Posterior vena cava (tissue), 2 donors: ENCODE measurements around the gene NAALADL2. TPM values are rescaled to one million over a fixed set of nuclear protein-coding genes. Genes with fewer than 3 reads are reported as not detected.
"Not testable (repeated sequence)": the region's sequence is repeated elsewhere in the genome, so short reads cannot be mapped to it uniquely, and the experiment has no call there.

Experiments used
- DNase-seq: peaks from one replicate; pipeline ENCODE4 v3.0.0-alpha.2; 2020; ENCODE audit warnings: low spot score
- intact Hi-C, 2 donors: fragments of 100-400 bp; cut with DNase I; formaldehyde crosslinking; loops; one replicate each; pipeline versions ENCODE4 v1.14.1 to v1.14.2; 2022 to 2023
- total RNA-seq, 2 donors: library from RNA; stranded (reverse); fragmentation: NEBNext Ultra II Directional; extraction: Animal tissue kit (Norgen Biotek cat#: 25700); gene quantifications; one replicate each; pipeline ENCODE4 v1.2.1, GENCODE V29; 2021
- donor health status: DM: yes; HTN: yes; CAD: no.
- donor health status: DM: yes; HTN: yes; CAD: no.

Gene NAALADL2
- total RNA-seq, 2 donors from 2014 or later: 12.3 to 18.2 TPM

GRCh38 chr3:175107995-175108394, 248.9 kb downstream of the NAALADL2 start:
- DNase-seq: no peak
- intact Hi-C loops: no loop called here

GRCh38 chr3:175108613-175109151, 249.5 kb downstream of the NAALADL2 start:
- intact Hi-C loops: no loop called here
- DNase-seq: no peak

DNA sequence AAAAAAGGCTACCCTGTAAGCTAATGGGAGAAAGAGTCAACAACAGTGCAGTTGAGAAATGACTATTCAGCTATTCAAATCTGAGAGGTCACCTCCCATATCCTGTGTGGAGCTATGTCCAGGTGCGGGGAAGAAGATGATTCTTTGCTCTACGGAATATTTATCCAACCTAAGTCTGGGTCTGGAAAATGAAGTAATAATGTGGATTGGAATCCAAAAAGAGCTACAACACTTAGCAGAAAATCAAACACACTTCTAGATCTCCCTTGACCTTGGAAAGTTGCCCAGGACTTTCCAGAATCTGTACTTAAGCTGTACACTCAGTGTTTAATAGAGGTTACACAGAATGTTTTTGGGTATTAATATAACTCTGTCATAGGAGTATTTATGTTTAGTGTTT, 251.9 kb downstream of the NAALADL2 start:
- no peak for DNase-seq
- intact Hi-C loops: no loop called here

GRCh38 chr3:175118382-175118941, 259.3 kb downstream of the NAALADL2 start:
- intact Hi-C loops: no loop called here

DNA sequence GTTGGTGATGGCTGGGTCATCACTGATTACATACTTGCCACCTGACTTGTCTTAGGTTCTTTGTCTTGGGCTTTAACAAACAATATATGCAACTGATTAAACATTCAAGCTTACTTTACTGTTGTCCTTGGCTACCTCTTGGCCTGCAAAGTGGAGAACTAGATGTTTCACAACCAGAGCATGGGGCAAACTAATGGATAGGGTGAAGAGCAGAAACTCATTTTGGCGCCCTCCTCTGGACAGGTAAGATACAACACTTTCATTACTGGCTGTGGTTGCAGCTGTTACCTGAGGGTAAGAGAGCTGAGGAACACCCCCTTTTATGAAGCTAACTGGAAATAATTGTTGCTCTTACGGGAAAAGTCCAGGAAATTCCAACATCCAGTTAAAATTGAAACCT, 262.1 kb downstream of the NAALADL2 start:
- intact Hi-C loops: no loop called here
- no peak for DNase-seq

More at GRCh38 chr3:175118382-175118941, 259.3 kb downstream of the NAALADL2 start:
- DNase-seq: no peak

GRCh38 chr3:175127075-175127662, 268.0 kb downstream of the NAALADL2 start:
- DNase-seq: no peak
- intact Hi-C loops: no loop called here

DNA sequence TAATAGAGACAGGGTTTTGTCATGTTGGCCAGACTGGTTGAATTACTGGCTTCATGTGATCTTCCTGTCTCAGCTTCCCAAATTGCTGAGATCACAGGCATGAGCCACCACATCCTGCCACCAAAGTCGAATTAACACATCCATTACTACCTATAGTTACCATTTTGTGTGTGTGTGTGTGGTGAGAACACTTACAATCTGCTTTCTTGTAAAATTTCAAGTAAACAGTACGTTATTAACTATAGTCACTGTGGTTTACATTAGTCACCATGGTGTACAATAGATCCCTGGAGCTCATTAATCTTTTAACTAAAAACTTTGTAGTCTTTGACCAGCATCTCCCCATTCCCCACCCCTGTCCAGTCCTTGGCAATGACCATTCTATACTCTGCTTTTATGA, 270.0 kb downstream of the NAALADL2 start:
- intact Hi-C loops: no loop called here
- DNase-seq: no peak

DNA sequence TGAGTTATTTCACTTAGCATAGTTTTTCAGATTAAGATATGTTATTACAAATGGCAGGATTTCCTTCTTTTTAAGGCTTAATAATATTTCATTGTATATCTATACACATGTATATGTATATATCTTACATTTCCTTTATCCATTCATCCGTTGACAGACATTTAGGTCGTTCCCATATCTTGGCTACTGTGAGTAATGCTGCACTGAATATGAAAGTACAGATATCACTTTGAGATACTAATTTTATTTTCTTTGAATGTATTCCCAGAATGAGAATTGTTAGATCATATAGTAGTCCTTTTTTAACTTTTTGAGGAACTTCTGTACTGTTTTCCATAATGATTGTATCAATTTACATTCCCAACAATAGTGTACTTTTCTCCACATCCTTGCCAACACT, 270.4 kb downstream of the NAALADL2 start:
- DNase-seq: no peak
- intact Hi-C loops: no loop called here

DNA sequence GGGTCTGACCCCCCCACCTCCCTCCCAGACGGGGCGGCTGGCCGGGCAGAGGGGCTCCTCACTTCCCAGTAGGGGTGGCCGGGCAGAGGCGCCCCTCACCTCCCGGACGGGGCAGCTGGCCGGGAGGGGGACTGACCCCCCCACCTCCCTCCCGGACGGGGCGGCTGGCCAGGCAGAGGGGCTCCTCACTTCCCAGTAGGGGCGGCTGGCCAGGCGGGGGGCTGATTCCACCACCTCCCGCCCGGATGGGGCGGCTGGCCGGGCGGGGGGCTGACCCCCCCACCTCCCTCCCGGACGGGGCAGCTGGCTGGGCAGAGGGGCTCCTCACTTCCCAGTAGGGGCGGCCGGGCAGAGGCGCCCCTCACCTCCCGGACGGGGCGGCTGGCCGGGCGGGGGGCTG, 272.7 kb downstream of the NAALADL2 start:
- DNase-seq, intact Hi-C loops: not testable (repeated sequence)

GRCh38 chr3:175132706-175133105, 273.6 kb downstream of the NAALADL2 start:
- peak; percentile 70 for DNase-seq
- intact Hi-C loops: not testable (repeated sequence)

DNA sequence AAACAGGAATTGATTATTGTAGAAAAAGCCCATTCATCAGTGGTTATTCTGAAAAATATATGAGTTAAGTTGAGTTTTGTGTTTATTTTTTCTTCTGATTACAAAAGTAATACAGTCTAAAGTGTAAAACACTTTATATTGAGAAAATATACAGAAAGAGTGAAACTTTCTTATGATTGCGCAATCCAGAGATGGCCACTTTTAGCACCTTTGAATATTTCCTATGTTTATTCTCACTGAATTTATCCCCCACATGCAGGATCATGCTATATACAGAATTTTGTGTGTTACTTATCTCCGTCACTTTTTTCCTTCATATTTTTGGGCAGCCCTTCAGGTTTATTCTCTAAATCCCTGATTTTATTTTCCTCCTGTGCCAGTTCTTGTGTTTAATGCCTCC, 285.2 kb downstream of the NAALADL2 start:
- intact Hi-C loops: no loop called here
- DNase-seq: no peak

DNA sequence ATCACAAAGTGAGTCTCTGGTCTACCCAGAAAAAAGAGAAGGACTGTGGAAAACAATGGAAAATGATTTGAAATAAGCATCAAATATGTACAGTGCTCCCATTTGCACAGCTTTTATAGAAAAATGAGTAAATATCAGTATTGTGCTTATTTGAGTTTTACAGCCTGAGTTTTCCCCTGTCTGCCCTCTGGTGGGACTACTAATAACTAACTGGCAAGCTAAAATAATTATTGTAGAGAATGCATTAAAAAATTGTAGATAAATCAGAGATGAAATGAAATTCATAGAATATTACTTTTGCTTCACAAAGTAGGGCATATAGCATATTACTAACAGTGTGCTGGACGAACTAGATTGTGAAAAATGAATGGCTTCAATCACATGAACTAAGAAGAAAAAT, 287.1 kb downstream of the NAALADL2 start:
- intact Hi-C loops: no loop called here
- no peak for DNase-seq

- intact Hi-C loops: no loop called here
- DNase-seq: no peak
Observed at GRCh38 chr3:175149675-175150074, 290.5 kb downstream of the NAALADL2 start.

DNA sequence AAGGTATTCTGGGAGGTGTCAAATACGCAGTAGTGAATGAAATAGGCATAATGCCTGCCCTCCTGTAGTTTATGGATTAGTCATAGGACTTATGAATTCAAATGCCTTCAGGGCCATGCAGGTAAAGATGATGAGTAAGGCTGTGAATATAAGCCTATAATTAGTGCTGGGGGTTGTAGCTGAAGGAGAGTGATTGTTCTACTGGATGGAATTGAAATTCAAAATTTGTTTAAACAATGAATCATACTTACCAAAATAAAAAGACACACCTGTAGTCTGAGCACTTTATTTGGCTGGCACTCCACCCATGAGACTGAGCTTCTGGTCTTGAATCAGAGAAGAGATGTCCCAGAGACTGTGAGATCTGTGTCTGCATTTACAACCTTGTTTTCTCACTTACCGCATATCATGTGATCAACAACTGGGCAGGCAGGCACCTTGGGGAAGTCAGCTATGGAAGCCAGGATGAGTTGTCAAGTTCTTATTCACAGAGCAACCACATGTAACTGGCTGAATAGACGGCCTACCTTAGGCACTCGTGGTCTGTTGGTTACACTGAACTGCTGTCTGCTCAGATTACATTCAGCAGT, 291.8 kb downstream of the NAALADL2 start:
- DNase-seq: no peak
- intact Hi-C loops: no loop called here

GRCh38 chr3:175153595-175153994, 294.5 kb downstream of the NAALADL2 start:
- no peak for DNase-seq
- intact Hi-C loops: no loop called here

DNA sequence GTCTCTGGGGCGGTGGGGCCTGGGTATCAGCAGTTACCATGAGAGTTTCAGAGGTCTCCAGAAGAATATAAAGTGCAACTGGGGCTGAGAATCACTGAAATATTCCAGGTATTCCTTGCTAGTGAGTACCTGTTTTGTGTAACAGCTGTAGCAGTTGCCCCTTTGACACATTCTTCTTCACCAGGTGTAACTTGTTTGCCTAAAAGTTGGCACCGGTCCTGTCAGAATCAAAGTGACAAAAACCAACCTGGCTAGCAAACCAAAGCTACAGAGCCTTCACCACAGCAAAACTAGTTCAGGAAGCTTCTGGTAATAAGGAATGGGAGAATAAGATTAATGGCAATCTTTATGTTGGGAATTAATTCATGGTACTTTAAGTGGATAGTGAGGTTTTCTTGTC, 296.0 kb downstream of the NAALADL2 start:
- DNase-seq: no peak
- intact Hi-C loops: no loop called here

DNA sequence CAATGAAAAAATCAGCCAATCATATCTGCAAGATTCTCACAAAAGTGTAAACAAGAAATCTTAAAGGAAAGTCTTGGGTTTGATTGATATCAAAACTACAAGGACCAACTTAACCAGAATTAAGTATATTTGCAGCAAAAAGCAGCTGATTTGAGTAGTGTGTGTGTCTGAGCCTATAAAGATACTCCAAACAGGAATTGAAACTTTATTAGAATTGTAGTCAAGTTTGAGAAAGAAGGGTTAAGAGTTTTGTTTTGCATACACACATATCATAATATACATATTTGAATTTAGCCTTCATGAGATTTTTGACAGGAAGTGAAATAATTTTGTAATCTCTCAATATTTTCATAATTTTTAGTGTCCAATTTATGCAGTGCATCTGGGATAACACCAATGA, 300.1 kb downstream of the NAALADL2 start:
- no peak for DNase-seq
- intact Hi-C loops: no loop called here

DNA sequence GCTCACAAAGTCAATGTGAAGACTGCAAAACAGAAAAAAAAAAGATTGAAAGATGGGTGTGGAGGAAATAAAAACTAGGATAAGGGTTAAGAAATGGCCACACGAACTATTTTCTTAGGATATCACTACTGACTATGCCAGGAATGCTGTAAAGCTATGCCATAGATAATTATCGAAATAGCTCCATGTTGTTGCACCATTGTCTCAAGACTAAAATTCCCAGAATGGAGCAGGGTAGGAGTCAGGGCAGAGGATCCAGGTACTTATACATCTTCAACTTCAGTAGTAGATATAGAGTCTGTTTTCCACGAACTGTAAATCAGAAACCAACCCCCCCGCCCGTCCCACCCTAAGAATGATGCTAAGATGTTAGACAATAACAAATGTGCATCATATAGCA, 302.2 kb downstream of the NAALADL2 start:
- intact Hi-C loops: no loop called here
- no peak for DNase-seq

GRCh38 chr3:175163686-175164085, 304.6 kb downstream of the NAALADL2 start:
- intact Hi-C loops: no loop called here
- no peak for DNase-seq

DNA sequence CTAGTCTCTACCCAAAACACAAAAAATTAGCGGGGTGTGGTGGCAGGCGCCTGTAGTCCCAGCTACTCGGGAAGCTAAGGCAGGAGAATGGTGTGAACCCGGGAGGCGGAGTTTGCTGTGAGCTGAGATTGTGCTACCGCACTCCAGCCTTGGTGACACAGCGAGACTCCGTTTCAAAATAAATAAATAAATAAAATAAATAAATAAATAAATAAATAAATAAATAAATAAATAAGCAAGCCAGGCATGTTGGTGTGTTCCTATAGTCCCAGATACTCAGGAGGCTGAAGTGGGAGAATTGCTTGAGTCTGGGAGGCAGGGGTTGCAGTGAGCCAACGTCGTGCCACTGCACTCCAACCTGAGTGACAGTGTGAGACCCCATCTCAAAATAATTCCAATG, 314.0 kb downstream of the NAALADL2 start:
- intact Hi-C loops, DNase-seq: not testable (repeated sequence)

GRCh38 chr3:175176556-175176955, 317.4 kb downstream of the NAALADL2 start:
- intact Hi-C loops: no loop called here
- no peak for DNase-seq
